A673 (cell line): ENCODE results near the gene C3orf33.

Source experiments
- CTCF ChIP-seq: fragments of 300-800, 200-600 bp; sonication (generic); conservative IDR thresholded peaks from 2 replicates; pipeline ENCODE4 v1.5.1; 2017; ENCODE audit warnings: low read depth, mild to moderate bottlenecking, antibody characterized with exemption, low read length, moderate library complexity, mixed read lengths
- EZH2 ChIP-seq: fragments of 200-600 bp; sonication (generic); IDR thresholded peaks from 2 replicates; pipeline ENCODE4 v1.6.1; 2017; ENCODE audit warnings: borderline replicate concordance, low read depth, mild to moderate bottlenecking, mixed read lengths, antibody characterized with exemption, low read length; ENCODE audit not compliant: poor library complexity, severe bottlenecking

GRCh38 chr3:155846119-155846518, 40.0 kb upstream of the C3orf33 start:
- TF ChIP-seq CTCF: no peak
- TF ChIP-seq EZH2: no peak
